HepG2 (cell line): Measurements from ENCODE around the gene EIF1. TPM values are rescaled to one million over a fixed set of nuclear protein-coding genes. Genes with fewer than 3 reads are reported as not detected.

Source experiments
- ATAC-seq: fragments of 200-7000 bp; cut with Tn5 transposase; 3 replicates; pipeline ENCODE4 v1.9.1; 2020; ENCODE audit warnings: mild to moderate bottlenecking, moderate library complexity
- BruUV-seq: library from RNA; stranded (reverse); fragments of 400-500 nt; replicated peaks from 2 replicates; lab custom pipeline; 2021; lab: Mats Ljungman, UMichigan
- CTCF ChIA-PET: fragments of 300-600 bp; formaldehyde crosslinking; extraction: SDS; loops from one replicate; lab custom pipeline; 2021; ENCODE audit warnings: low total read pairs, inconsistent platforms, low intra/inter-chr PET ratio; lab: Yijun Ruan, JAX
- POLR2A ChIA-PET: fragments of 350-600 bp; sonication (Branson Sonifier 250); formaldehyde crosslinking; loops from one replicate; lab custom pipeline; 2020; ENCODE audit warnings: antibody characterized with exemption, inconsistent platforms; lab: Yijun Ruan, JAX
- DNase-seq: peaks from one replicate; pipeline ENCODE4 v3.0.0-alpha.2; 2015; ENCODE audit warnings: low spot score
- FAIRE-seq: peaks from 3 replicates; lab custom pipeline; 2011; peaks lifted over from hg19 to GRCh38; lab: Jason Lieb, UNC
- H2AFZ ChIP-seq: one replicate; pipeline ENCODE4 v1.6.1; 2011; ENCODE audit warnings: low read length, inconsistent platforms
- H3K27ac ChIP-seq: fragments of 300-600 bp; 3 replicates; pipeline ENCODE4 v1.8.0; 2011; ENCODE audit warnings: mixed run types, mild to moderate bottlenecking, mixed read lengths, low read length, inconsistent platforms; ENCODE audit not compliant: insufficient read depth; ENCODE audit errors: extremely low read length
- H3K27me3 ChIP-seq, 2 experiments: fragments of 200-600 bp in 1 of 2; 2 replicates in 1 of 2; 3 replicates in 1 of 2; pipeline versions ENCODE4 v1.6.0 to v1.8.0; 2011; ENCODE audit warnings: low read length in 2 of 2, mild to moderate bottlenecking in 2 of 2, moderate library complexity in 2 of 2, inconsistent platforms in 1 of 2; ENCODE audit not compliant: insufficient read depth in 2 of 2, control insufficient read depth in 1 of 2
- H3K36me3 ChIP-seq, 2 experiments: fragments of 200-600 bp in 1 of 2; replicated peaks in 1 of 2; 2 replicates in 1 of 2; 3 replicates in 1 of 2; pipeline versions ENCODE4 v1.5.1 to v1.8.0; 2011; ENCODE audit warnings: low read length in 2 of 2, inconsistent platforms in 1 of 2; ENCODE audit not compliant: insufficient read depth in 2 of 2, control insufficient read depth in 1 of 2
- H3K4me1 ChIP-seq: 2 replicates; pipeline ENCODE4 v1.5.1; 2012; ENCODE audit warnings: low read length, inconsistent platforms; ENCODE audit not compliant: insufficient read depth
- H3K4me2 ChIP-seq: 2 replicates; pipeline ENCODE4 v1.6.0; 2011; ENCODE audit warnings: low read depth, low read length, inconsistent platforms
- H3K4me3 ChIP-seq, 3 experiments: fragments of 200-600 bp in 1 of 3; sonication (generic), shearing (Covaris generic) in 1 of 3; replicated peaks in 1 of 3; 2 replicates each; pipeline ENCODE4 v1.5.1; 2011 to 2016; ENCODE audit warnings: low read length in 3 of 3, inconsistent platforms in 2 of 3, low read depth in 2 of 3, mild to moderate bottlenecking in 2 of 3, control low read depth in 1 of 3, mixed read lengths in 1 of 3; ENCODE audit not compliant: insufficient read depth in 1 of 3
- H3K79me2 ChIP-seq: one replicate; pipeline ENCODE4 v1.6.1; 2011; ENCODE audit warnings: low read length, inconsistent platforms; ENCODE audit not compliant: insufficient read depth
- H3K9ac ChIP-seq: 2 replicates; pipeline ENCODE4 v1.6.0; 2011; ENCODE audit warnings: mild to moderate bottlenecking, low read depth, low read length, inconsistent platforms; ENCODE audit not compliant: insufficient read depth
- H3K9me3 ChIP-seq: 2 replicates; pipeline ENCODE4 v1.5.1; 2012; ENCODE audit warnings: mild to moderate bottlenecking, low read length
- H4K20me1 ChIP-seq: 2 replicates; pipeline ENCODE4 v1.6.0; 2011; ENCODE audit warnings: inconsistent platforms, mild to moderate bottlenecking, low read length, moderate library complexity; ENCODE audit not compliant: insufficient read depth
- ATM ChIP-seq: fragments of 450-650 bp; IDR thresholded peaks from 2 replicates; pipeline ENCODE4 v1.7.1; 2017; ENCODE audit warnings: mild to moderate bottlenecking, borderline replicate concordance
- DPF2 ChIP-seq: sonication (generic); formaldehyde crosslinking; IDR thresholded peaks from 2 replicates; pipeline ENCODE4 v1.4.0; 2020; ENCODE audit warnings: mild to moderate bottlenecking, low read depth, missing genetic modification reagents, borderline replicate concordance
- FOXJ3 ChIP-seq: sonication (generic); formaldehyde crosslinking; IDR thresholded peaks from 2 replicates; pipeline ENCODE4 v1.4.0; 2020; ENCODE audit warnings: missing genetic modification reagents, mild to moderate bottlenecking, borderline replicate concordance
- GFI1 ChIP-seq: sonication (generic); formaldehyde crosslinking; IDR thresholded peaks from 2 replicates; pipeline ENCODE4 v1.5.0; 2020; ENCODE audit warnings: missing genetic modification reagents, mild to moderate bottlenecking, borderline replicate concordance
- PHB2 ChIP-seq: fragments of 450-650 bp; IDR thresholded peaks from 2 replicates; pipeline ENCODE4 v1.6.1; 2018; ENCODE audit not compliant: partially characterized antibody
- POLR2A ChIP-seq, 2 experiments: IDR thresholded peaks; 2 replicates each; pipeline ENCODE4 v1.6.1; 2011; ENCODE audit warnings: low read depth in 2 of 2, low read length in 2 of 2, mild to moderate bottlenecking in 1 of 2, moderate library complexity in 1 of 2; ENCODE audit not compliant: insufficient read depth in 1 of 2
- TARDBP ChIP-seq: sonication (generic); formaldehyde crosslinking; IDR thresholded peaks from 2 replicates; pipeline ENCODE4 v1.8.0; 2022; ENCODE audit warnings: mild to moderate bottlenecking, missing genetic modification reagents
- TMF1 ChIP-seq: sonication (generic); formaldehyde crosslinking; IDR thresholded peaks from 2 replicates; pipeline ENCODE4 v1.8.1; 2022; ENCODE audit warnings: low read depth, missing genetic modification reagents
- ZNF136 ChIP-seq: sonication (generic); formaldehyde crosslinking; IDR thresholded peaks from 2 replicates; pipeline ENCODE4 v1.8.1; 2022; ENCODE audit warnings: low read depth, mild to moderate bottlenecking, moderate library complexity, missing genetic modification reagents
- ZNF224 ChIP-seq: sonication (generic); formaldehyde crosslinking; IDR thresholded peaks from 2 replicates; pipeline ENCODE4 v1.5.0; 2020; ENCODE audit warnings: mild to moderate bottlenecking, missing genetic modification reagents
- WGBS: methylation state at CpG from one replicate; pipeline ENCODE4 v1.1.6; 2017; ENCODE audit warnings: low lambda C conversion rate; 5-methylcytosine and 5-hydroxymethylcytosine counted together
- in situ Hi-C: cut with HindIII; loops from 2 replicates; pipeline ENCODE4 v1.10.0; 2017; ENCODE audit warnings: low pct_unique_long_range_greater_than_20kb; ENCODE audit not compliant: extremely low pct_ligation_motif_present
- intact Hi-C: fragments of 100-400 bp; cut with micrococcal nuclease; formaldehyde crosslinking; loops from one replicate; pipeline ENCODE4 v1.10.0; 2022; ENCODE audit not compliant: unreplicated experiment
- polyA plus RNA-seq, 8 experiments: library from polyadenylated mRNA; depleted of rRNA in 3 of 8; stranded (reverse) in 7 of 8; unstranded in 1 of 8; fragments of >200 nt; fragmentation: Illumina TruSeq in 4 of 8; extraction: Trizol in 4 of 8; gene quantifications; 2 replicates each; pipeline versions ENCODE4 v1.2.1 to v1.2.3, GENCODE V29; 2011 to 2016; ENCODE audit warnings: low read depth in 4 of 8, missing spikeins in 1 of 8, mixed read lengths in 1 of 8; ENCODE audit not compliant: insufficient read depth in 1 of 8
- total RNA-seq, 5 experiments: library from RNA; depleted of rRNA; stranded (reverse); fragments of >200 nt; fragmentation: Illumina TruSeq; extraction: Trizol; gene quantifications; 2 replicates each; pipeline ENCODE4 v1.2.3, GENCODE V29; 2016; ENCODE audit warnings: low read depth in 1 of 5
- TF ChIP-seq, protein P1 (sequence below): fragments of 450-650 bp; IDR thresholded peaks from 2 replicates; pipeline ENCODE4 v1.6.1; 2016
- TF ChIP-seq, protein P2 (sequence below): sonication (generic); formaldehyde crosslinking; IDR thresholded peaks from 2 replicates; pipeline ENCODE4 v1.9.0; 2021; ENCODE audit warnings: mild to moderate bottlenecking, missing genetic modification reagents

Gene EIF1
- total and polyA plus RNA-seq, 2 of the 13 experiments (the other 11 are each of a cell fraction or from before 2014, with no cell fraction given): 147 to 517 TPM

DNA sequence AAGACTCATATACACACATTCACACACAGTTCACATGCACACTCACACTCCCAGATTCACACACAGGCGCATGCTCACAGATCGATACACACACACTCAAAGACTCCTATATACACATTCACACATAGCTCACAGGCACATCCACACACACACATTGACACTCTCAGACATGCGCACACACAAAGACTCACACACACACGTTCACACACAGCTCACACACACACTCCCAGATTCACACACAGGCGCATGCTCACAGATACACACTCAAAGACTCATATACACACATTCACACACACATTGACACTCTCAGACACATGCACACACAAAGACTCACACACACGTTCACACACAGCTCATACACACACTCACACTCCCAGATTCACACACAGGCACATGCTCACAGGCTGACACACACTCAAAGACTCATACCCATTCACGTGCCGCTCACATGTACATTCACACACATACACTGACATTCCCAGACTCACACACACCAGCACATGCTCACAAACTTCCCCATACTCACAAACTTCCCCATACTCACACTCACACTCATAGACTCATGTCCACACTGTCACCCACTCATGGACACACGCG is 38.7 kb upstream of the EIF1 start:
- in situ Hi-C loops (no loop called here), intact Hi-C loops (loop anchor here (5.0 to 10.0 kb wide), 2 partner anchors 75 to 848 kb away; partner anchors contain the start of gene KRT9)
- H3K36me3 ChIP-seq: no peaks in the 10 kb centered on the region
- no peak overlapping the region for H3K27ac ChIP-seq
- FAIRE-seq (no peak), DNase-seq (no peak), ATAC-seq (no peak)
- peaks cover 33% of the 10 kb centered on the region for H3K4me1 ChIP-seq
- H3K9me3 ChIP-seq: no peaks in the 10 kb centered on the region
- no peak overlapping the region for H3K4me2 ChIP-seq
- CTCF ChIA-PET: interaction anchor here (11.1 kb wide), 1 partner anchor 14 kb away, joined by 242 read pairs; no protein-coding TSS in a partner anchor
- WGBS: 61% methylated on average over 10 of the region's 10 CpGs
- no peak overlapping the region for H3K4me3 ChIP-seq
- H3K27me3 ChIP-seq: peaks cover 11 to 32% of the 10 kb centered on the region in 2 experiments; a peak in 4 of 5 replicates
- no peak overlapping the region for H3K9ac ChIP-seq
- POLR2A ChIA-PET: interaction anchor here (1.1 to 1.8 kb wide), 2 partner anchors 13 to 38 kb away, joined by 3 to 5 read pairs; no protein-coding TSS in a partner anchor
- no peak overlapping the region for H2AFZ ChIP-seq
- BruUV-seq: no TSS peak
- no peaks in the 10 kb centered on the region for H4K20me1 ChIP-seq
- no peaks in the 10 kb centered on the region for H3K79me2 ChIP-seq
- no peak for TF ChIP-seq ATM
- no peak for TF ChIP-seq POLR2A (IDR thresholded peaks at IDR 0.05; ENCODE audit: insufficient read depth in 1 of 2, low read depth in 2 of 2, low read length in 2 of 2)
- TF ChIP-seq FOXJ3 (CRISPR knock-in tag): no peak
- TF ChIP-seq ZNF136 (CRISPR knock-in tag): no peak
- TF ChIP-seq, protein P1, sequence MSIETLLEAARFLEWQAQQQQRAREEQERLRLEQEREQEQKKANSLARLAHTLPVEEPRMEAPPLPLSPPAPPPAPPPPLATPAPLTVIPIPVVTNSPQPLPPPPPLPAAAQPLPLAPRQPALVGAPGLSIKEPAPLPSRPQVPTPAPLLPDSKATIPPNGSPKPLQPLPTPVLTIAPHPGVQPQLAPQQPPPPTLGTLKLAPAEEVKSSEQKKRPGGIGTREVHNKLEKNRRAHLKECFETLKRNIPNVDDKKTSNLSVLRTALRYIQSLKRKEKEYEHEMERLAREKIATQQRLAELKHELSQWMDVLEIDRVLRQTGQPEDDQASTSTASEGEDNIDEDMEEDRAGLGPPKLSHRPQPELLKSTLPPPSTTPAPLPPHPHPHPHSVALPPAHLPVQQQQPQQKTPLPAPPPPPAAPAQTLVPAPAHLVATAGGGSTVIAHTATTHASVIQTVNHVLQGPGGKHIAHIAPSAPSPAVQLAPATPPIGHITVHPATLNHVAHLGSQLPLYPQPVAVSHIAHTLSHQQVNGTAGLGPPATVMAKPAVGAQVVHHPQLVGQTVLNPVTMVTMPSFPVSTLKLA: peak; percentile 86
- TF ChIP-seq, protein P2, sequence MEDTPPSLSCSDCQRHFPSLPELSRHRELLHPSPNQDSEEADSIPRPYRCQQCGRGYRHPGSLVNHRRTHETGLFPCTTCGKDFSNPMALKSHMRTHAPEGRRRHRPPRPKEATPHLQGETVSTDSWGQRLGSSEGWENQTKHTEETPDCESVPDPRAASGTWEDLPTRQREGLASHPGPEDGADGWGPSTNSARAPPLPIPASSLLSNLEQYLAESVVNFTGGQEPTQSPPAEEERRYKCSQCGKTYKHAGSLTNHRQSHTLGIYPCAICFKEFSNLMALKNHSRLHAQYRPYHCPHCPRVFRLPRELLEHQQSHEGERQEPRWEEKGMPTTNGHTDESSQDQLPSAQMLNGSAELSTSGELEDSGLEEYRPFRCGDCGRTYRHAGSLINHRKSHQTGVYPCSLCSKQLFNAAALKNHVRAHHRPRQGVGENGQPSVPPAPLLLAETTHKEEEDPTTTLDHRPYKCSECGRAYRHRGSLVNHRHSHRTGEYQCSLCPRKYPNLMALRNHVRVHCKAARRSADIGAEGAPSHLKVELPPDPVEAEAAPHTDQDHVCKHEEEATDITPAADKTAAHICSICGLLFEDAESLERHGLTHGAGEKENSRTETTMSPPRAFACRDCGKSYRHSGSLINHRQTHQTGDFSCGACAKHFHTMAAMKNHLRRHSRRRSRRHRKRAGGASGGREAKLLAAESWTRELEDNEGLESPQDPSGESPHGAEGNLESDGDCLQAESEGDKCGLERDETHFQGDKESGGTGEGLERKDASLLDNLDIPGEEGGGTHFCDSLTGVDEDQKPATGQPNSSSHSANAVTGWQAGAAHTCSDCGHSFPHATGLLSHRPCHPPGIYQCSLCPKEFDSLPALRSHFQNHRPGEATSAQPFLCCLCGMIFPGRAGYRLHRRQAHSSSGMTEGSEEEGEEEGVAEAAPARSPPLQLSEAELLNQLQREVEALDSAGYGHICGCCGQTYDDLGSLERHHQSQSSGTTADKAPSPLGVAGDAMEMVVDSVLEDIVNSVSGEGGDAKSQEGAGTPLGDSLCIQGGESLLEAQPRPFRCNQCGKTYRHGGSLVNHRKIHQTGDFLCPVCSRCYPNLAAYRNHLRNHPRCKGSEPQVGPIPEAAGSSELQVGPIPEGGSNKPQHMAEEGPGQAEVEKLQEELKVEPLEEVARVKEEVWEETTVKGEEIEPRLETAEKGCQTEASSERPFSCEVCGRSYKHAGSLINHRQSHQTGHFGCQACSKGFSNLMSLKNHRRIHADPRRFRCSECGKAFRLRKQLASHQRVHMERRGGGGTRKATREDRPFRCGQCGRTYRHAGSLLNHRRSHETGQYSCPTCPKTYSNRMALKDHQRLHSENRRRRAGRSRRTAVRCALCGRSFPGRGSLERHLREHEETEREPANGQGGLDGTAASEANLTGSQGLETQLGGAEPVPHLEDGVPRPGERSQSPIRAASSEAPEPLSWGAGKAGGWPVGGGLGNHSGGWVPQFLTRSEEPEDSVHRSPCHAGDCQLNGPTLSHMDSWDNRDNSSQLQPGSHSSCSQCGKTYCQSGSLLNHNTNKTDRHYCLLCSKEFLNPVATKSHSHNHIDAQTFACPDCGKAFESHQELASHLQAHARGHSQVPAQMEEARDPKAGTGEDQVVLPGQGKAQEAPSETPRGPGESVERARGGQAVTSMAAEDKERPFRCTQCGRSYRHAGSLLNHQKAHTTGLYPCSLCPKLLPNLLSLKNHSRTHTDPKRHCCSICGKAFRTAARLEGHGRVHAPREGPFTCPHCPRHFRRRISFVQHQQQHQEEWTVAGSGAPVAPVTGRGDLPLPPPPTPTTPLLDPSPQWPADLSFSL (CRISPR knock-in tag): peak; percentile 81
- no peak for TF ChIP-seq DPF2 (CRISPR knock-in tag)
- TF ChIP-seq TMF1 (CRISPR knock-in tag): no peak
- TF ChIP-seq PHB2: no peak
- TF ChIP-seq ZNF224 (CRISPR knock-in tag): no peak
- no peak for TF ChIP-seq TARDBP (CRISPR knock-in tag)
- TF ChIP-seq GFI1 (CRISPR knock-in tag): no peak
